Right ventricle myocardium inferior (tissue), 1 donor: Measurements from ENCODE around the gene FOXO6. TPM values are rescaled to one million over a fixed set of nuclear protein-coding genes. Genes with fewer than 3 reads are reported as not detected.

Source experiments
- ATAC-seq: fragments of 200-7000 bp; cut with Tn5 transposase; one replicate; pipeline ENCODE4 v1.9.1; 2020; ENCODE audit warnings: mild to moderate bottlenecking, moderate library complexity
- DNase-seq: peaks from one replicate; pipeline ENCODE4 v3.0.0; 2021; ENCODE audit errors: missing footprints
- intact Hi-C: fragments of 100-400 bp; cut with DNase I; formaldehyde crosslinking; loops from one replicate; pipeline ENCODE4 v1.11.0; 2022
- total RNA-seq: library from RNA; stranded (reverse); fragmentation: NEBNext Ultra II Directional; extraction: Animal tissue kit (Norgen Biotek cat#: 25700); gene quantifications from one replicate; pipeline ENCODE4 v1.2.1, GENCODE V29; 2021
- donor health status: DM: no; HTN: yes; CAD: no; lungs with severe emphysema.

Gene FOXO6
- total RNA-seq, 1 donor from 2014 or later: 4.5 TPM

- intact Hi-C loops: no loop called here
- ATAC-seq: no peak
- no peak for DNase-seq
Observed at GRCh38 chr1:41347276-41347675, 14.0 kb upstream of the FOXO6 start.

- DNase-seq (no peak), ATAC-seq (no peak)
- intact Hi-C loops: no loop called here
Observed at GRCh38 chr1:41348394-41348793, 12.8 kb upstream of the FOXO6 start.

DNA sequence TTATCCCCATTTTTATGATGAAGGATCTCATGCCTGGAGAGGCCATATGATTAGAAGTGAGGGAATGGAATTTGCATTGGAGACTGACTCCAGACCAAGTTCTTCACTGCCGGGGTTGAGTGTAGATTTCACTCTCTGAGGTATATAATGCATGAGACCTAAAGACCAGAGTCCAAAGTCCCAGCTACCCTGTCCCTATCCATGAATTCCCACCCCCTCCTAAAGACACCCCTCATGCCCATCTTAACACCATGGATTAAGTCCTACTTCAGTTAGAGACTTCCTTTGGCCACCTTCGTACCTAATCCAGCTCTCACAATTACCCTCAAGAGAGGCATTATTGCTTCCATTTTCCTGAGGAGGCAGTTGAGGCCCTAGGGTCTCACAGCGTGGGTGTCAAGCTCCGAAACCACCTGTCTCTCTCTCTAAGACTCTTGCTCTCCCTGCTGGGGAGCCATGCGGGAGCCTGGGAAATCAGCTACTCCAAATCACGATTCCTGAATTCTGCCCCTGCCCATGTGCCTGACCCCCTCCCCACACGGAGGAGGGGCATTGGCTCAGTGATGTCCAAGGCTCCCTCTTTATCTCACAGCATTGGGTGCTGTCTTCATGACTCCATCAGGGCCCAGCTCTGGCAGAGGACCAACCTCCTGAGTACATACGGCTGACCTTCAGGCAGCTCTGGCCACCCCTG, 11.7 kb upstream of the FOXO6 start:
- no peak for ATAC-seq
- DNase-seq: no peak
- intact Hi-C loops: no loop called here

- ATAC-seq (no peak), DNase-seq (no peak)
- intact Hi-C loops: no loop called here
Observed at GRCh38 chr1:41350055-41350378, 11.2 kb upstream of the FOXO6 start.

DNA sequence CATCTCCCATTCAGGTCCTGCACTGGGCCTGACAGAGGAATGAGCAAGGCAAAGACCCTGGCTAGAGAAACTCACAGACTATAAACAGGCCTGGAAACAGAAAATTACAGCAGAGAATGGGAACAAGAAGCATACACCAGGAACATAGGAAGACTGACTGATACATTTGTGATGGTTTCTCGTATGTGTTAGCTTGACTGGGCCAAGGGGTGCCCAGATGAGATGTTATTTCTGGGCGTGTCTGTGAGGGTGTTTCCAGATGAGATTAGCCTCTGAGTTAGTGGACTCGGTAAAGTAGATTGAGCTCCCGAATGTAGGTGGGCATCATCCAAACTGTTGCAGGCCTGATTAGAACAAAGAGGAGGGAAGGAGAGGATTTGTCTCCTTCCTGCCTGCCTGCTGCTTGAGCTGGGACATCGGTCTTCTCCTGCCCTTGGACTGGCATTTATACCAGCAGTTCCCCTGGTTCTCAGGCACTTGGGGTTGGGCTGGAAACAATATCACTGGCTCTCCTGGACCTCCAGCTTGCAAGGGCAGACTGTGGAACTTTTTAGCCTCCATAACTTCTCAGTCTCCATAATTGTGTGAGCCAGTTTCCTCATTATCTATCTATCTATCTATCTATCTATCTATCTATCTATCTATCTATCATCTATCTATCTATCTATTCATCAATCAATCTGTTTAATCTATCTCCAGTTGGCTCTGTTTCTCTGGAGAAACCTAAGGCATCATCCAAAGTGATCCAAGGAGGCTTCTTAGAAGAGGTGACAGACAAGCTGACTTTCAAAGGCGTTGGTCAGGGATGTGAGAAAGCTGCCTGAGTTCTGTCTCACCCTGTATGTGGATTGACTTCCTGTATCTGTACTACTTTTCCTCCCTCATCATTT, 9.7 kb upstream of the FOXO6 start:
- intact Hi-C loops: no loop called here
- DNase-seq (no peak), ATAC-seq (no peak)

- DNase-seq (no peak), ATAC-seq (no peak)
- intact Hi-C loops: no loop called here
Observed at GRCh38 chr1:41353744-41354143, 7.5 kb upstream of the FOXO6 start.

DNA sequence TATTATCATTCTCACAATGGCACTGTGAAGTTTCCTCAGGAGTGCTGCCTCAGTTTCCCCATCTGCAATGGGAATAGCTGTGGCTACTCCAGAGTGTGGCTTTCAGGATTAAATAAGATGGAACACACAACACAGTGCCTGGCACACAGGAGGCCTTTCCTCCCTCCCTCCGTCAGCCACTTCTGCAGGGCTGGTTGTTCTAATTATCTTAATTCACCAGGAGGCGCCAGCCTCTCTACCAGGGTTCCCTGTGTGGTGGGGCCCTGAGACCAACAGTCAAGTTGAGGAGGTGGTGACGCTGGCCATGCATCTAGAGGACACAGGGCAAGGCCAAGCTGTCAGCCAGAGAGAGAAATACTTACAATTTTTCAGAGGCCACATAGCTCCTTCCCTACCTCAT, 6.3 kb upstream of the FOXO6 start:
- intact Hi-C loops: no loop called here
- ATAC-seq (no peak), DNase-seq (no peak)

GRCh38 chr1:41355356-41355755, 5.9 kb upstream of the FOXO6 start:
- ATAC-seq: no peak
- DNase-seq: no peak
- intact Hi-C loops: no loop called here

DNA sequence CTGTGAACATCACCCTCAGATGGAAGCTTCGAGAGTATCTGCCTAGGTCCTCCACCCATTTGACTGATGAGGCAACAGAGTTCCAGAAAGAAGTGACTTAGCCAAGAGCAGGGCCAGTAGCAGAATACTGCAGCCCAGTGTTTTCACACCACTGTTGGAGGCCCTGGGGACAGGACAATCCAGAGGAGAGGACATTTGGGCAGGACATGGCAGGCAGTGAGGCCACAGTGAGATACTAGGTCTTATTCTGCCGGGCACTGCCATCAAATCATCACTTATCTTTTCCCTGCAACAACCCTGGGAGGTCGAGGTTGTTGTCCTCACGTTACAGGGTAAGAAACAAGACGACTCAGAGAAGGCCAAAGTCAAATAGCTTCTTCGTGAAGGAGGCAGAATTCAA, 5.5 kb upstream of the FOXO6 start:
- no peak for DNase-seq
- intact Hi-C loops: no loop called here
- no peak for ATAC-seq

DNA sequence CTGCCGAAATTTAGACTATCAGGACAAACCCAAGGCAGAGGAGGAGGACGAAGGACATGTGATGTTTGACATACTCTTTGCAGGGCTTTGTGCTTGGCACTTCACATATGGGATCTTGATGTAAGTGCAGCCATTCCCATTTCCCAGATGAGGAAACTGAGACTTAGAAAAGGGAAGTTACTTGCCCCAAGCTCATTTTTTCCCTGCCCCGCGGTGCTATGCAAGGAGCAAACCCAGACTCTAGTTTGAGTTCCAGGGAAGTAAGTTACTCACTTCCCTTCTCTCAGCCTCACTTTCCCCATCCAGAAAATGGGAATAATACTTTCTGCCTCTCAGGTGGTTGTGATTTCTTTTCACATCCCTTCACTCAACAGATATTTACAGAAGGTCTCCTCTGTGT, 4.5 kb upstream of the FOXO6 start:
- DNase-seq (no peak), ATAC-seq (no peak)
- intact Hi-C loops: no loop called here

GRCh38 chr1:41357451-41358101, 3.7 kb upstream of the FOXO6 start:
- DNase-seq: no peak
- intact Hi-C loops: no loop called here
- peak; percentile 40 for ATAC-seq

DNA sequence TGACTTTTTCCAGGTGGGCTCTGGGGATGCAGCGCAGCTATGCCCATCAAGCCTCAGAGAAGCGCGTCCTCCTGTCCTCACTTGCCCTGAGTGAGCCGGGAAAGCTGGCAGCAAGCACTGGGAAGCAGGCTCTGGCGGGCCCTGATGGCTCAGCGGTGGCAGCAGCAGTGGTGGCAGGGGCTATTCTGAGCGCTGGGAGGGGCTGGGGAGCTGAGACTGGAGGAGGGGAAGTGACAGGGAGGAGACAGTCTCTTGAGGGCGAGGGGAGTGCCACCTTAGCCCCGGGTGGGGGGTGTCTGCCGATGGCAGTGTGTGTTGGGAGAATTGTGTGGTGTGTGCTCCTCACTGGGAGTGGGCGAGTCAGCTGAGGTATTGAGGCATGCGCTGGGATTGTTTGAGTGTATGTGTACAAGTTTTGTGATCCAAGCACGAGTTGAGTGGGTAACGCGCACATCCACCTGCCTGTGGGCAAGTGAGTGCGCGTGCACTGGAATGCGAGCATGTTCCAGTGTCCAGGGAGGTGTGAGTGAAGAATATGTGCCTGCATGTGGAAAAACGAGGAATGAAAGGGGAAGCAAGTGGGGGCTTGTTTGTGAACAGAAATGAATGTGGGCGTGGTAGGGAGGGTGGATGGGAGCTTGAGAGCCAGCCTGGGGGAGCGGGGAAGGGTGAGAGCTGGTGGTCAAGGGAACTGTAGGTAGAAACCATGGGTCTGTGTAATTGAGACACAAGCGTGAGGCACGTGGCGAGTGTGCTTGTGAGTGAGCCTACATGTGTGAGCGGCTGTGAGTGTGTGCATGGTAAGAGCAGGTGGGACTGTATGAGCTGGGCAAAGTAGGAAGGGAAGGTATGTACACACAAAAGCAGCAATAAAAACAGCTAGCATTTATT, 2.9 kb upstream of the FOXO6 start:
- intact Hi-C loops: no loop called here
- no peak for DNase-seq
- ATAC-seq: peak; percentile 48

GRCh38 chr1:41359211-41360073, 1.8 kb upstream of the FOXO6 start:
- no peak for ATAC-seq
- DNase-seq: no peak
- intact Hi-C loops: loop anchor here (2.0 to 5.0 kb wide), 2 partner anchors 35 to 58 kb away; no protein-coding TSS in a partner anchor

GRCh38 chr1:41360074-41360785, 1.0 kb upstream of the FOXO6 start:
- ATAC-seq (no peak), DNase-seq (no peak)
- intact Hi-C loops: loop anchor here (2.0 to 5.0 kb wide), 2 partner anchors 35 to 57 kb away; no protein-coding TSS in a partner anchor

- intact Hi-C loops: loop anchor here (2.0 to 5.0 kb wide), 2 partner anchors 33 to 56 kb away; no protein-coding TSS in a partner anchor
- no peak for DNase-seq
- no peak for ATAC-seq
Observed at GRCh38 chr1:41361495-41362356, 492 bp downstream of the FOXO6 start.

- intact Hi-C loops: loop anchor here (5.0 kb wide), 1 partner anchor 55 kb away; no protein-coding TSS in a partner anchor
- ATAC-seq (no peak), DNase-seq (no peak)
Observed at GRCh38 chr1:41362357-41362721, 1.1 kb downstream of the FOXO6 start.
